Body of pancreas (tissue), 4 donors: ENCODE measurements around the gene UFC1.

Experiments
- POLR2A ChIP-seq, 3 donors: fragments of 450-650 bp; IDR thresholded peaks; one replicate each; pipeline ENCODE4 v1.6.1; 2016; ENCODE audit warnings: antibody characterized with exemption in 3 of 3, mild to moderate bottlenecking in 2 of 3
- TF ChIP-seq, protein P1 (sequence below), 7 experiments: fragments of 450-650 bp in 4 of 7; fragments of 200-600 bp in 3 of 7; sonication (generic) in 3 of 7; IDR thresholded peaks; one replicate each; pipeline ENCODE4 v1.5.1; 2016 to 2019; ENCODE audit warnings: antibody characterized with exemption in 7 of 7

DNA sequence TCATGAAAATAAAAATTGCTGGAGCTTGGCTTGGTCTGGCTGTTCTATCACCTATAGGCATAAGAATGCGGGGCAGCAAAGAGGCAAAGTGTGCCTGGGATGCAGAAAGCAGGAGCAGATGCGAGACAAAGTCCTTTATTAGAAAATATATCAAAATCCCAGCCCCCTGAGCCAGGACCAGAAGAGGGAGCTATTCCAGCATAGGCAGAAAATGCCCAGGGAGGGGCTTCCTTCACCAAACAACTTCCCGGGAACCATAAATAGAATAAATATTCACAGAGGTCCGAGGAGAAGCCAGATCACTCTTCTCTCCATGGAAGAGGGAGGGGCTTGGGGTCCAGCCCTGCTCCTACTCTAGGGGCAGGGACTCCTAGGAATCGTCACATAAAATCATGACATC is 17.4 kb downstream of the UFC1 start:
- TF ChIP-seq, protein P1, sequence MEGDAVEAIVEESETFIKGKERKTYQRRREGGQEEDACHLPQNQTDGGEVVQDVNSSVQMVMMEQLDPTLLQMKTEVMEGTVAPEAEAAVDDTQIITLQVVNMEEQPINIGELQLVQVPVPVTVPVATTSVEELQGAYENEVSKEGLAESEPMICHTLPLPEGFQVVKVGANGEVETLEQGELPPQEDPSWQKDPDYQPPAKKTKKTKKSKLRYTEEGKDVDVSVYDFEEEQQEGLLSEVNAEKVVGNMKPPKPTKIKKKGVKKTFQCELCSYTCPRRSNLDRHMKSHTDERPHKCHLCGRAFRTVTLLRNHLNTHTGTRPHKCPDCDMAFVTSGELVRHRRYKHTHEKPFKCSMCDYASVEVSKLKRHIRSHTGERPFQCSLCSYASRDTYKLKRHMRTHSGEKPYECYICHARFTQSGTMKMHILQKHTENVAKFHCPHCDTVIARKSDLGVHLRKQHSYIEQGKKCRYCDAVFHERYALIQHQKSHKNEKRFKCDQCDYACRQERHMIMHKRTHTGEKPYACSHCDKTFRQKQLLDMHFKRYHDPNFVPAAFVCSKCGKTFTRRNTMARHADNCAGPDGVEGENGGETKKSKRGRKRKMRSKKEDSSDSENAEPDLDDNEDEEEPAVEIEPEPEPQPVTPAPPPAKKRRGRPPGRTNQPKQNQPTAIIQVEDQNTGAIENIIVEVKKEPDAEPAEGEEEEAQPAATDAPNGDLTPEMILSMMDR (IDR thresholded peaks at IDR 0.05): no peak
- no peak for TF ChIP-seq POLR2A (IDR thresholded peaks at IDR 0.05)
